ENCODE measurements around the gene AMFR.

GRCh38 chr16:56356276-56357240 lies 68.8 kb downstream of the AMFR start:
- TF ChIP-seq CTCF (IDR thresholded peaks at IDR 0.05) = peak; percentile 54
- TF ChIP-seq E2F1 (CRISPR knock-in tag; IDR thresholded peaks at IDR 0.05) = no peak
- no peak for TF ChIP-seq ATF3 (CRISPR knock-in tag; conservative IDR thresholded peaks at IDR 0.05)

Measured in WTC11 (cell line).